Subcutaneous abdominal adipose tissue (tissue), 5 donors: ENCODE data around the gene CRTC1.

Experiments
- H3K27ac ChIP-seq: one replicate; pipeline ENCODE4 v1.7.0; 2013; ENCODE audit warnings: low read depth, mild to moderate bottlenecking, inconsistent platforms, low read length, moderate library complexity
- H3K27me3 ChIP-seq, 5 donors: one replicate each; pipeline ENCODE4 v1.7.0; 2013; ENCODE audit warnings: low read length in 5 of 5, inconsistent platforms in 1 of 5; ENCODE audit not compliant: control insufficient read depth in 5 of 5, insufficient read depth in 4 of 5
- H3K36me3 ChIP-seq, 5 donors: one replicate each; pipeline ENCODE4 v1.7.0; 2013; ENCODE audit warnings: low read length in 5 of 5; ENCODE audit not compliant: control insufficient read depth in 5 of 5, insufficient read depth in 5 of 5
- H3K4me1 ChIP-seq, 5 donors: one replicate each; pipeline ENCODE4 v1.7.0; 2013; ENCODE audit warnings: low read length in 5 of 5, mild to moderate bottlenecking in 3 of 5, moderate library complexity in 1 of 5; ENCODE audit not compliant: control insufficient read depth in 5 of 5, insufficient read depth in 5 of 5
- H3K4me3 ChIP-seq, 5 donors: one replicate each; pipeline ENCODE4 v1.7.0; 2013; ENCODE audit warnings: low read length in 5 of 5, low read depth in 1 of 5
- H3K9ac ChIP-seq, 5 donors: one replicate each; pipeline ENCODE4 v1.7.0; 2013; ENCODE audit warnings: low read length in 5 of 5, mild to moderate bottlenecking in 4 of 5, moderate library complexity in 3 of 5
- H3K9me3 ChIP-seq, 5 donors: one replicate each; pipeline ENCODE4 v1.7.0; 2013; ENCODE audit warnings: low read length in 5 of 5; ENCODE audit not compliant: control insufficient read depth in 5 of 5
- donor health status: healthy.
- donor health status: healthy.
- donor health status: healthy.
- donor health status: healthy.
- donor health status: healthy.

CRTC1 gene

DNA sequence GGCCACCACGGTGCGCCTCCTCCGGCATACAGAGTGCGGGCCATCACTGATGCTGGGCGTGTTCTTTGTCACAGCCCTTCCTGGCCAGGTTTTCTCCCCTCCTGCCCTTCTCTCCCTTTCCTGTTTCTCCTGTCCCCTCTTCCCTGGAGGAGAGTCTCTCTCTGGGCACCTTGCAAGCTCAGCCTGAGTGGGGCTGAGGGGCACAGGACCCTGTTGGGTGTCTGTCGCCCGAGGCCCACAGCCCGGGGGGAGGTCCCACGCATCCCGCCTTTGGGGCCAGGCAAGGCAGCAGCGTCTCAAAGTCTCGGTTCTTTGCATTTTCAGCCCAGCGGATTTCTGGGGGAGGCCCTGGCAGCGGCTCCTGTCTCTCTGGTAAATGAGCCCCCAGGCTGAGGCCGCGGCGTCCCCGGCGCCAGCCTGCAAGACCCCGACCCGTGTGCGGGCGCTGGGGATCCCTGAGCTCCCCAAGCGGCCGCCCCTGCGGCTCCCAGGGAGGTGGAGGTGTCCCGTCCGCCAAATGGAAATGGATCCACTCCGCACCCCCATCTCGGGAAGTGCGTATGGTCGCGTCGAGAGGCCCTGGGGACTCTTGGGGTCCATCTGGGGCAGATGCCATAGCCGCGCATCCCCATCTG is 60.4 kb downstream of the CRTC1 start:
- H3K27ac ChIP-seq, result no peak overlapping the region
- no peak overlapping the region for H3K4me3 ChIP-seq
- H3K9me3 ChIP-seq, result no peaks in the 10 kb centered on the region
- H3K9ac ChIP-seq, result no peak overlapping the region
- peaks cover 0 to 9% (median 4%) of the 10 kb centered on the region in 5 donors for H3K36me3 ChIP-seq
- H3K27me3 ChIP-seq, result no peaks in the 10 kb centered on the region
- peaks cover 0 to 12% (median 8%) of the 10 kb centered on the region in 5 donors for H3K4me1 ChIP-seq

GRCh38 chr19:18745012-18745735 is 61.7 kb downstream of the CRTC1 start:
- H3K9me3 ChIP-seq, result no peaks in the 10 kb centered on the region
- no peak overlapping the region for H3K27ac ChIP-seq
- no peak overlapping the region for H3K9ac ChIP-seq
- no peak overlapping the region for H3K4me3 ChIP-seq
- peaks cover 0 to 12% (median 8%) of the 10 kb centered on the region in 5 donors for H3K4me1 ChIP-seq
- H3K27me3 ChIP-seq, result no peaks in the 10 kb centered on the region
- peaks cover 0 to 19% (median 11%) of the 10 kb centered on the region in 5 donors for H3K36me3 ChIP-seq

DNA sequence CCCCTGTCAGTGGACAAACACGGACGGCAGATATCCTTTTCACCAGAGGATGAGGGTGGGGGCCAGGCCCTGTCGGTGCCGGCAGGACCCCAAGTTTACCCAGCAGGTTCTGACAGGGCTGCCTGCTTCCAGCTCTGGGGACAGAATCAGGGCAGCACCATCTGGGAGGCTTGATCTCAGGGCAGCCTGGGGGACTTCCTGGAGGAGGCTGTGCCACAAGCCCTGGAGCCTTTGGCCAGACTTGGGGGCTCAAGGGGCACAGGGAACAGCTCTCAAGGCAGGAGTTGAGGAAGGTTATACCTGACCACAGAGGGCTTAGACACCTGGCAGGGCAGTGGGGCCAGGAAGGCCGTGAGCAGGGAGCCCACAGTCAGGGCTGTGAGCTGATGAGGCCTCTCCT is 62.5 kb downstream of the CRTC1 start:
- H3K4me1 ChIP-seq, result peaks cover 0 to 11% (median 8%) of the 10 kb centered on the region in 5 donors
- H3K9ac ChIP-seq, result no peak overlapping the region
- no peak overlapping the region for H3K27ac ChIP-seq
- peaks cover 0 to 26% (median 18%) of the 10 kb centered on the region in 5 donors for H3K36me3 ChIP-seq
- no peaks in the 10 kb centered on the region for H3K9me3 ChIP-seq
- H3K27me3 ChIP-seq, result no peaks in the 10 kb centered on the region
- H3K4me3 ChIP-seq, result no peak overlapping the region

DNA sequence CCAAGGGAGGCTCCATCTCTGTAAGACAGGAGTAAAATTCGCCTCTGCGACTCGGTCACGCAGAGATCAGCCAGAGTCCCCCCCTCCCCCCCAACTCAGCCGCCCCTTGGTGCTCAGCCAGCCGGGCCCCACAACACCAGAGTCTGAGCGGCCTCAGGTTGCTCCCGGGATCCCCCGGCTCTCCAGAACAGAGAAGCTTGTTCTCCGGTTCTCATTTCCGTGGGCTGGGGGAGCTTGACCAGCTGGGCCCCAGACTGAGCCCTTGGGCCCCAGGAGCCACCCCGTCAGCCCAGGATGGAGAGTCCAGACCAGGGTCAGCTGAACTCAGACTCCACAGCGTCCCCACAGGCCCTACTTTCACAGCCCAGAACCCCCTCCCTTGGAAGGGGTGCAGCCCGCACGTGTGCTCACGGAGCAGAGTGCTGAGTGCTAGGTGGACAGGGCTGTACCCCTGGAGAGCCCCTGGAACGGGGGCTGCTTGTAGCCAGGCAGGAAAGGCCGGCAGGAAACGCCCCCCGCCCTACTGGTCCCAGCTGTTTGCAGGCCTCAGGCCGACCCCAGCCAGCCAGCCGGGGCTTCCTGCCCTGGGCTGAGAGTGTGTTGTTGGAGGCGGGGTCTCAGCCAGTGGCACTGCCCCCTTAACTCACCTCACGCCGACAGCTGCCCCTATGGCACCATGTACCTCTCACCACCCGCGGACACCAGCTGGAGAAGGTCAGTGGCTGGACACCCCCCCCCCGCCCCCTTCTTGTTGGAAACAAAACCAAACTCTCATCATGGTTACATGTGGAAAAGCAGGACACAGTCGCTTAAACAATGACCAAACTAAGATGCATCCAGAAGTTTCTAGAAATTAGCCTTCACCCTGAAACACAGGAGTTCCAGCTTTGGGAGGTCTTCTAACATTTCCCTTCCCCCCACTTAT is 63.2 kb downstream of the CRTC1 start:
- Histone ChIP-seq H3K4me3 (no peak overlapping the region), H3K27me3 (no peaks in the 10 kb centered on the region), H3K9ac (no peak overlapping the region), H3K9me3 (no peaks in the 10 kb centered on the region), H3K4me1 (peaks cover 0 to 8% (median under 1%) of the 10 kb centered on the region in 5 donors), H3K27ac (no peak overlapping the region), H3K36me3 (peaks cover 0 to 27% (median 18%) of the 10 kb centered on the region in 5 donors)

GRCh38 chr19:18749362-18750231 is 66.1 kb downstream of the CRTC1 start:
- Histone ChIP-seq H3K4me3 (no peak overlapping the region), H3K27ac (no peak overlapping the region), H3K27me3 (no peaks in the 10 kb centered on the region), H3K9ac (no peak overlapping the region), H3K9me3 (no peaks in the 10 kb centered on the region), H3K4me1 (no peaks in the 10 kb centered on the region), H3K36me3 (peaks cover 0 to 29% (median 21%) of the 10 kb centered on the region in 5 donors)

- no peaks in the 10 kb centered on the region for H3K9me3 ChIP-seq
- H3K9ac ChIP-seq, result no peak overlapping the region
- H3K4me3 ChIP-seq, result no peak overlapping the region
- no peak overlapping the region for H3K27ac ChIP-seq
- H3K36me3 ChIP-seq, result peaks cover 0 to 29% (median 21%) of the 10 kb centered on the region in 5 donors
- H3K4me1 ChIP-seq, result no peaks in the 10 kb centered on the region
- H3K27me3 ChIP-seq, result no peaks in the 10 kb centered on the region
Measured at GRCh38 chr19:18750295-18750970, 67.0 kb downstream of the CRTC1 start.

DNA sequence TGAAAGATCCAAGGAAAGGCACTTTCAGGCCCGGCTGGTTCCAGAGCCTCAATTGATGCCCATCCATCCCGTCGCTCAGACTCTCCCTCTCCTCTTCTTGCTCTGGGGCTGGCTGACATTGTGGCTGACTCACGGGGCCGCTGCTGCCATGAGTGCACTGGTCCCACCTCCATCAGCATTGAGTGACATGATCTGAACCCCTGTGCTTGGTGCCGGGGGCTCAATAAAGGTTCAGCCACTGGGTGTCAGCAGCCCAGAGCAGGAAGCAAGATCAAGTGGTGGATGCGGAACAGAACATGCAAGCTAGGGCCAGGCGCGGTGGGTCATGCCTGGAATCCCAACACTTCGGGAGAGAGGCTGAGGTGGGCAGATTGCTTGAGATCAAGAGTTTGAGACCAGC is 68.1 kb downstream of the CRTC1 start:
- H3K27me3 ChIP-seq, result no peaks in the 10 kb centered on the region
- no peak overlapping the region for H3K9ac ChIP-seq
- H3K4me3 ChIP-seq, result no peak overlapping the region
- no peak overlapping the region for H3K27ac ChIP-seq
- H3K9me3 ChIP-seq, result no peaks in the 10 kb centered on the region
- H3K4me1 ChIP-seq, result no peaks in the 10 kb centered on the region
- peaks cover 0 to 33% (median 22%) of the 10 kb centered on the region in 5 donors for H3K36me3 ChIP-seq

DNA sequence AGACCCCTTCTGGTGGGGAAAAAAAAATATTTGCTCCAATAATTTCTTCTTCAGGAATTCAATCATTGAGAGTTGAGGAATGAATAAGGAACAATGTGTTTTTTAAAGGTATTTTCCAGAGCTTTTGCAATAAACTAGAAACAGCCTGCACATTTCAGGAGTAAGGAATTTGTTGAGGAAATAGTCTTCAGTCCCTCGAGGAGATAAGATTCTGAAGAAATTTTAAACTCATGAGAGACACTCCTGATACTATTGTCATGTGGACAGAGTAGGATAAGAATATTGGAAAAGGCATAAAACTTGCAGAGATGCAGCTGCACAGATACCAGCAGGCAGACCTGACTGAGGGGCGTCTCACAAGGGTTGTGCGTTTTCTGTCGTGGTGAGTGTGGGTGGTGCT is 71.0 kb downstream of the CRTC1 start:
- H3K9me3 ChIP-seq, result no peaks in the 10 kb centered on the region
- H3K9ac ChIP-seq, result no peak overlapping the region
- no peak overlapping the region for H3K4me3 ChIP-seq
- H3K27me3 ChIP-seq, result no peaks in the 10 kb centered on the region
- no peaks in the 10 kb centered on the region for H3K4me1 ChIP-seq
- no peak overlapping the region for H3K27ac ChIP-seq
- H3K36me3 ChIP-seq, result peaks cover 0 to 35% (median 26%) of the 10 kb centered on the region in 5 donors

DNA sequence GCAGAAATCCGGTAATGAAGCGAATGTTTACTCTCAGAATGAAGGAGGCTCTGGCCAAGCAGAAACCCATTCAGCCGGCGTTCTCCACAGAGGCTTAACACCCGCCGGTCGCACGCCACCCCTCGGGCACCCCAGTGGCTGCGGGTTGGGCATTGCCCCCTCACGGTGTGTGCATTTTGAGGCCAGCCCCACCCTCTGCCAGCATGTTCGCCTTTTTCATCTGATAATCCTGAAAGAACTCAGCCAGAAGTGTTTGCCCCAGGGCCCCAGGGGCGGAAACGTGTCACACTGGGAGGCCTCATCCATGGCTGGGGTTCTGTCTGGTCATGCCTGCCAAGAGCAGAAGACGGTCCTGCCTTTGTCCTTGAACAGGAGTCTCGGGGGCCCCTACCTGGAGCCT is 73.4 kb downstream of the CRTC1 start:
- peaks cover 0 to 23% (median 14%) of the 10 kb centered on the region in 5 donors for H3K36me3 ChIP-seq

More for the DNA sequence above, 73.4 kb downstream of the CRTC1 start:
- Histone ChIP-seq H3K4me1 (peaks cover 0 to 2% (median 1%) of the 10 kb centered on the region in 5 donors), H3K27ac (no peak overlapping the region), H3K9me3 (no peaks in the 10 kb centered on the region), H3K4me3 (no peak overlapping the region), H3K9ac (no peak overlapping the region), H3K27me3 (no peaks in the 10 kb centered on the region)
